ENCODE results near the gene CEP131.

Gene CEP131

DNA sequence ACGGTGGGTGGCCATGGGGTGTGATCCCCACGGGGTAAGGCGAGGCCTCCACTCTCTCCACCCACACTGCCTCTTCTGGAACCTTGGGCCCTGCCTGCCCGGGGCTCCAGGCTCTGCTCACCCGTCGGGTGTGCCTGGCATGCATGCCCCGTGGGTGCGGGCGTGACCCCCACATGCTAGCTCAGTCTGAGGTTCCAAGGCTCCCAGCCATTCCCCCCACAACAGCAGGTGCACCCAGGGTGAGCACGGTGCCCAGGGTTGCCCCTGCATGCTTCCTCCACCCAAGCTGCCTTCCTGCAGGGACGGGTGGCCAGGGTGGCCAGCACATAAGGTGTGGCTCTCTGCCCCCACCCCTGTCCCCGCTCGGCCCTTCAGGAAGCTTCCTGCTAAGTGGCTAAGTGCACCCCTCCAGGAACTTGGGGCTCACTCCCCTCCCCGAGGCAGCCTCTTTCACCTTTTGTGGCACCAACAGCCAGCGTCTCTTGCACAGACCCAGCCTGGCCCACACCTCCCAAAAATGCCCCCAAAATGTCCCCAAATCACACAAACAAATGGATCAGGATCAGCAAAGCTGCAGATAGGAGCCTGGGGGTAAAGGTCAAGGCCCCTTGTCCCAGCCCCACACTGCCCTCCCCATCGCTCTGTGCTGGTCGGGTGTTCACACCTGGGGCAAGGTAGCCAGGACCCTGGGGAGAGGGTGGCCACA, 78.9 kb downstream of the CEP131 start:
- no peak for DNase-seq

DNA sequence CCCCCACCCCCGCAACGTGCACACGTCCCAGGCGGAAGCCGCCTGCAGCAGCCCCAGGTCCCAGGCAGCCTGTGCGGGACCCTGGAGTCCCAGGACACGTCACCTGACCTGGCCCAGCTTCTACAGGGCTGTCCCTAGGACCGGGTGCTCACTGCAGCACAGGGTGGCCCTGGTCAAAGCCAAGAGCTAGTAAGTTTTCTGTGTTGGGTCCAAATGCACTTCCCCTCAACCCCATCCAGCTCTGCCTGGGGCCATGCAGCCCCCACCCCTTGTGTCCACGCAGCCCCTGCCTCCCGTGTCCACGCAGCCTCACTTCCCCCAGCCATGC, 79.6 kb downstream of the CEP131 start:
- no peak for DNase-seq

DNA sequence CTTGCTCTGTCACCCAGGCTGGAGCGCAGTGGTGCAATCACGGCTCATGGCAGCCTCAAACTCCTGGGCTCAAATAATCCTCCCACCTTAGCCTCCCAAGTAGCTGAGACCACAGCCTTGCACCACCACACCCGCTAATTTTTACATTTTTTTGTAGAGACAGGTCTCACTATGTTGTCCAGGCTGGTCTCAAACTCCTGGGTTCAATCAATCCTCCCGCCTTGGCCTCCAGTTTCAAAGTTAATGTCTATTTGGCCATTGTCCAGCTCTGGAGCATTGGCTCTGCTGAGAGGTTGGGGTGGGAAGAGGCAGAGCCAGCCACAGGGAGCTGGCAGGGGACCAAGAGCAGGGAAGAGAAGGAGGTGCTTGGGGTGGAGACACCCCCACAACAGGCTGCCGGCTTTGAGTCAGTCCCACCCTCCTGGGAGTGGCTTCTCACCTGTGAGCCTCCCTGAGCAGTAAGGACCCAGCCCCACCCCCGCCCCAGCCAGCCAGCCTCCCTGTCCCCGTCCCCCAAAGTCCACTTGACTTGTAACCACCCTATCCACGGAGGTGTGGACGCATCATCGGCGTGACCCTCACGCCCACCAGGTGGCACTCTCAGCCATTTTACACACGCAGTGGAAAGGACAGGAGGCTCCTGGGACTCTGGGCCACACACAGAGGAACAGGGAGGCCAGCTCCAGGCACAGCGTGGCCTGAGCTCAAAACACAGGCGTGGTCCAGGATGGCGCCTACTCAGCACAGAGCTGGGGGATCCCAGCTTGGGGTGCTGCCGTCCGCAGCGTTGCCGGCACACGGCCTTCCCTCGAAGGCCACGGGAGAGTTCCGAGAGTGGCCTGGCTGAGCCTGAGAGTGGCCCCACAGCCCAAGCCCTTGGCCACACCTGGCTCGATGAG, 80.2 kb downstream of the CEP131 start:
- DNase-seq, result peak; percentile 57

DNA sequence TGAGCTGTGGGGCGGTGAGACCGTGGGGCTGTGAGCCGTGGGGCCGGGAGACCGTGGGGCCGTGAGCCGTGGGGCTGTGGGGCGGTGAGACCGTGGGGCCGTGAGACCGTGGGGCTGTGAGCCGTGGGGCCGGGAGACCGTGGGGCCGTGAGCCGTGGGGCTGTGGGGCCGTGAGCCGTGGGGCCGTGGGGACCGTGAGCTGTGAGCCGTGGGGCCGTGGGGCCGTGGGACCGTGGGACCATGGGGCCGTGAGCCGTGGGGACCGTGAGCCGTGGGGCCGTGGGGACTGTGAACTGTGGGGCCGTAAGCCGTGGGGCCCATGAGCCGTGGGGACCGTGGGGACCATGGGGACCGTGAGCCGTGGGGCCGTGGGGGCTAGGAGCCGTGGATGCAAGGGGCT, 82.1 kb downstream of the CEP131 start:
- DNase-seq, result no peak

DNA sequence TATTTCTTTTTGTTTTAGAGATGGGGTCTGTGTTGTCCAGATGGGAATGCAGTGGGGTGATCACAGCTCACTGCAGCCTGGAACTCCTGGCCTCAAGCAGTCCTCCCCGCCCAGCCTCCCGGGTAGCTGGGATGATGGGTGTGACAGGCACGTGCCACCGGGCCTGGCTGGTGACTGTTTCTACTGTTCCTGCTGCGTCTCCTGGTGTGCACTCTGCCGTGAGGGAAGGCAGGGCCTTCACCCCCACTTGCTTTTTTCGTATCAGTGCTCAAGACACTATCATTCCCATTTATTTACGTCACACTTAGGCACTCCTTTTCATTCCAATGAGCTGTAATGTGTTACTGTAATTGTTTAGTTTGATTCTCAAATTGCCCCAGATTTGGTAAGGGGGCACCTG, 82.7 kb downstream of the CEP131 start:
- no peak for DNase-seq
